ENCODE measurements around the gene BBLN. TPM values are rescaled to one million over a fixed set of nuclear protein-coding genes. Genes with fewer than 3 reads are reported as not detected.
"Not testable (repeated sequence)": the region's sequence is repeated elsewhere in the genome, so short reads cannot be mapped to it uniquely, and the experiment has no call there.

Gene BBLN
- total RNA-seq, 4 donors from 2014 or later, result 73.5 to 145 (median 132) TPM

- TF ChIP-seq CTCF (IDR thresholded peaks at IDR 0.05 in 4 of 5, conservative IDR thresholded peaks at IDR 0.05 in 1 of 5) (no peak), POLR2A (IDR thresholded peaks at IDR 0.05) (peak; percentile 27 to 64)
- ATAC-seq (peak; percentile 93 to 95), DNase-seq (peak; percentile 71 to 79)
- Histone ChIP-seq H3K36me3 (peaks cover 0 to 19% of the 10 kb centered on the region in 2 donors), H3K27ac (peak overlapping the region; percentile 97 to 100 (median 98)), H3K9me3 (no peaks in the 10 kb centered on the region), H3K4me3 (peak overlapping the region; percentile 72 to 99 (median 98)), H3K4me1 (peaks cover 23 to 30% of the 10 kb centered on the region in 2 donors), H3K27me3 (no peaks in the 10 kb centered on the region)
- intact Hi-C loops (cut with DNase I; ENCODE audit: low total_unique reads) (no loop called here), in situ Hi-C loops (cut with MboI; ENCODE audit: low sequenced_read_pairs in 4 of 4) (no loop called here)
Measured at GRCh38 chr9:128127990-128128835, 31.9 kb upstream of the BBLN start.

DNA sequence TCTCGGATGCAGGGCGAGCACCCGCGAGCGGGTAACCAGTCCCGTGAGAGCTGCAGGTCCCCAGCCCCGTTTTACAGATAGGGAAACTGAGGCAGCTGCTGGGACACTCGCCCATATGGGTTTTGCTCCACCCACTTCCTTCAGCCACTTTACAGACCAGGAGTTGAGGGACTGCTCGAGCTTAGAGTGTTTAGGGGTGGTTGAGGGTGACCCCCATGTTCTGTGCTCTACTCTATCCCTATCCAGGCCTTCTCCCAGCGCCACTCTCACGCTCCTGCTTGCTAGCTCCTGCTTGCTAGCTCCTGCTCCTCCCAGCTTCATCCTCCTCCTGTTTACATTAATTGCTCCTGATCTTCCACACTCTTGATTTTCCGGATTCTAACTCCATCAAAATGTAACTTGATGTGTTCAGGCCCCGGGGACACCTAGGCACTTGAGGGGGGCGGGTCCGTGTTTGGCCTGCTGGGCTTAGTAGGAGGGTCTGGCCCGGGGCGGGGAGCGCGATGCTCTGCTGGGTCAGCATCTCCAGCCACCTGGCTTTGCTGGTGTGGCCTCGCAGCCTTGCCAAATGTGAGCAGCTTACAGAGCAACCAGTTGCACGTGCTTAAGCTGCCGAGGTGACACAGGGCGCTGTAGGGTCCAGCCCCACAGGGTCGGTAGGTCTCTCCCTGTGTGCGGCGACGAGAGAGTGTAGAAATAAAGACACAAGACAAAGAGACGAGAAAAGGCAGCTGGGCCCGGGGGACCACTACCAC, 31.1 kb upstream of the BBLN start:
- DNase-seq (no peak), ATAC-seq (no peak)
- Histone ChIP-seq H3K27ac (peak overlapping the region; percentile 97 to 100 (median 98)), H3K4me1 (peaks cover 23 to 30% of the 10 kb centered on the region in 2 donors), H3K9me3 (no peaks in the 10 kb centered on the region), H3K36me3 (peaks cover 0 to 11% of the 10 kb centered on the region in 2 donors), H3K4me3 (peak overlapping the region; percentile 72 to 99 (median 98)), H3K27me3 (no peaks in the 10 kb centered on the region)
- no peak for TF ChIP-seq CTCF (IDR thresholded peaks at IDR 0.05 in 4 of 5, conservative IDR thresholded peaks at IDR 0.05 in 1 of 5)
- no peak for TF ChIP-seq POLR2A (IDR thresholded peaks at IDR 0.05)
- in situ Hi-C loops (cut with MboI; ENCODE audit: low sequenced_read_pairs in 4 of 4), result no loop called here
- intact Hi-C loops (cut with DNase I; ENCODE audit: low total_unique reads), result no loop called here

DNA sequence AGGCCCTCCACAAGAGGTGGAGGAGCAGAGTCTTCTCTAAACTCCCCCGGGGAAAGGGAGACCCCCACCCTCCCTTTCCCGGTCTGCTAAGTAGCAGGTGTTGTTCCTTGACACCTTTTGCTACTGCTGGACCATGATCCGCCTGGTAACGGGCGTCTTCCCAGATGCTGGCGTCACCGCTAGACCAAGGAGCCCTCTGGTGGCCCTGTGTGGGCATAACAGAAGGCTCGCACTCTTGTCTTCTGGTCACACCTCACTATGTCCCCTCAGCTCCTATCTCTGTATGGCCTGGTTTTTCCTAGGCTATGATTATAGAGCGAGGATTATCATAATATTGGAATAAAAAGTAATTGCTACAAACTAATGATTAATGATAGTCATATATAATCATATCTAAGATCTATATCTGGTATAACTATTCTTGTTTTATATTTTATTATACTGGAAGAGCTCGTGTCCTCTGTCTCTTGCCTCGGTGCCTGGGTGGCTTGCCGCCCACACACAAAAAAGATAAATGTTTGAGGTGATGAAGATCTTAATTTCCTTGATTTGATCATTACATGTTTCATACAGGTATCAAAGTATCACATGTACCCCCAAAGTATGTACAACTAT, 30.0 kb upstream of the BBLN start:
- TF ChIP-seq CTCF (IDR thresholded peaks at IDR 0.05 in 4 of 5, conservative IDR thresholded peaks at IDR 0.05 in 1 of 5), result peak in 3 of 5 experiments; percentile 19 to 59 (median 39)
- H3K4me1 ChIP-seq, result peaks cover 22 to 30% of the 10 kb centered on the region in 2 donors
- H3K27me3 ChIP-seq; H3K27ac ChIP-seq; intact Hi-C loops (cut with DNase I; ENCODE audit: low total_unique reads); in situ Hi-C loops (cut with MboI; ENCODE audit: low sequenced_read_pairs in 4 of 4); H3K4me3 ChIP-seq; ATAC-seq; H3K36me3 ChIP-seq; H3K9me3 ChIP-seq: not testable (repeated sequence)
- peak in 1 of 2 donors; percentile 65 for DNase-seq

GRCh38 chr9:128130651-128131050, 29.4 kb upstream of the BBLN start:
- H3K27ac ChIP-seq; H3K36me3 ChIP-seq; ATAC-seq; DNase-seq; H3K9me3 ChIP-seq; intact Hi-C loops (cut with DNase I; ENCODE audit: low total_unique reads); H3K4me3 ChIP-seq; H3K27me3 ChIP-seq; in situ Hi-C loops (cut with MboI; ENCODE audit: low sequenced_read_pairs in 4 of 4): not testable (repeated sequence)
- H3K4me1 ChIP-seq, result peaks cover 16 to 24% of the 10 kb centered on the region in 2 donors

- DNase-seq; H3K9me3 ChIP-seq; H3K27ac ChIP-seq; H3K36me3 ChIP-seq; H3K4me3 ChIP-seq; in situ Hi-C loops (cut with MboI; ENCODE audit: low sequenced_read_pairs in 4 of 4); ATAC-seq; H3K27me3 ChIP-seq; intact Hi-C loops (cut with DNase I; ENCODE audit: low total_unique reads): not testable (repeated sequence)
- peaks cover 9 to 17% of the 10 kb centered on the region in 2 donors for H3K4me1 ChIP-seq
Measured at GRCh38 chr9:128131346-128131745, 28.7 kb upstream of the BBLN start.

- DNase-seq; H3K27ac ChIP-seq; H3K36me3 ChIP-seq; ATAC-seq; H3K9me3 ChIP-seq; in situ Hi-C loops (cut with MboI; ENCODE audit: low sequenced_read_pairs in 4 of 4); H3K27me3 ChIP-seq; H3K4me1 ChIP-seq; intact Hi-C loops (cut with DNase I; ENCODE audit: low total_unique reads); H3K4me3 ChIP-seq: not testable (repeated sequence)
Measured at GRCh38 chr9:128132139-128132538, 27.9 kb upstream of the BBLN start.

DNA sequence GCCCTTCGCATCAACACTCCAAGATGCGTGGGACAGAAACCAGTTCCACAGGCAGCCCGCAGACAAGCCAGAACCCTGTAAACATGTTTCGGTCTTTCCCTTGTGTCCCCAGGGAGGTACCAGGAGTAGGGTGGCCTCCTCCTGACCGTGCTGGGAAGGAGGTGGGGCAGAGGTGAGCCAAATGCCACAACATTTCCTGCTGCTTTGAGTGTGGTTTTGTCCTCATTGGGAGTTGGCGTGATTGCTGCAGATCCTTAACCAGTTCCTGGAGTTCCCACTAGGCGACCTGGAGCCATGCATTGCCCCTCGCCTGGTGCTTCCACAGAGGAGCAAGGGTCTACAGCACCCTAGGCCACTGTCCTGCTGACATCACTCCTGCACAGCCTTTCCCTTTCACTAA, 24.5 kb upstream of the BBLN start:
- in situ Hi-C loops (cut with MboI; ENCODE audit: low sequenced_read_pairs in 4 of 4); DNase-seq: not testable (repeated sequence)

More for the DNA sequence above, 24.5 kb upstream of the BBLN start:
- ATAC-seq; H3K9me3 ChIP-seq; H3K27me3 ChIP-seq; H3K4me3 ChIP-seq; H3K27ac ChIP-seq; H3K4me1 ChIP-seq; intact Hi-C loops (cut with DNase I; ENCODE audit: low total_unique reads); H3K36me3 ChIP-seq: not testable (repeated sequence)
